Ishikawa (cell line): ENCODE results near the gene BID.

Experiments
- CEBPB ChIP-seq: IDR thresholded peaks from 2 replicates; pipeline ENCODE4 v1.6.1; 2012
- CREB1 ChIP-seq: IDR thresholded peaks from 2 replicates; pipeline ENCODE4 v1.6.1; 2012; ENCODE audit warnings: low read depth
- EGR1 ChIP-seq: IDR thresholded peaks from 2 replicates; pipeline ENCODE4 v1.6.1; 2012
- EP300 ChIP-seq: IDR thresholded peaks from 2 replicates; pipeline ENCODE4 v1.6.1; 2012; ENCODE audit warnings: borderline replicate concordance
- RAD21 ChIP-seq: IDR thresholded peaks from 2 replicates; pipeline ENCODE4 v1.6.1; 2012; ENCODE audit warnings: low read depth
- TAF1 ChIP-seq: IDR thresholded peaks from 2 replicates; pipeline ENCODE4 v1.6.1; 2012; ENCODE audit warnings: low read depth, mild to moderate bottlenecking
- TEAD4 ChIP-seq: IDR thresholded peaks from 2 replicates; pipeline ENCODE4 v1.6.1; 2012
- YY1 ChIP-seq: IDR thresholded peaks from 2 replicates; pipeline ENCODE4 v1.6.1; 2012; ENCODE audit warnings: low read depth
- TF ChIP-seq, protein P1 (sequence below): IDR thresholded peaks from 2 replicates; pipeline ENCODE4 v1.6.1; 2012; ENCODE audit warnings: low read depth, mild to moderate bottlenecking
- TF ChIP-seq, protein P2 (sequence below): IDR thresholded peaks from 2 replicates; pipeline ENCODE4 v1.6.1; 2012
- TF ChIP-seq, protein P3 (sequence below): IDR thresholded peaks from 2 replicates; pipeline ENCODE4 v1.6.1; 2012

DNA sequence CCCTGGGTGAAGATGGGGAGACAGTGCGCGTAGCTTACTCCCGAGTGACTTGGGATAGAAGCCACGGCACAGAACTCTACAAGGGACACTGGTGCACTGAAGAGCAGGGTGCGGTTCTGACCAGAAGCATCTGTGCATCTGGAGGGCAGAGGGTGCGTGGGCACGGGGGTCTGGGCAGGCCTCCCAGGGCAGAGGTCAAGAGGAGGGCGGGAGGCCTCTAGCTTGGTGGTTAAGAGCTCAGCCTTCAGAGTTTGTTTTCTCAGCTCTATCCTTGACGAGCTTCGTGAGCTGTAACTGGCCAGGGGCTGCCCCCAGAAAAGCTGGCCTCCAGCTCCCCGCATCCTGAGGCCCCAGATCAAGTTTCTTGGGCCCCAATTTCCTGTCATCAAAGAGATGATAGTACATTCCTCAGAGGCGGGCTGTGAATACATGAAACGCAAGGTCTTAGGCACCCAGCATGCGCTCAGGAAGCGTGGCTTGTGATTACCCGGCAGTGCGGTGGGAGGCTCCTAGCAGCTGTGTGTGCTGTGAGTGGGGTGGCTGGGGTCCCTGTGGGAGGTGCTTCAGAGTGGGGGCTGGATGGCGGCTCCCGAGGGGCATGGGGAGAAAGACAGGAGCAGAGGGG, 6.0 kb upstream of the BID start:
- TF ChIP-seq EP300 (no peak), EGR1 (no peak), CEBPB (no peak), RAD21 (no peak), TAF1 (no peak), YY1 (no peak), CREB1 (no peak), TEAD4 (no peak)
- TF ChIP-seq, protein P1, sequence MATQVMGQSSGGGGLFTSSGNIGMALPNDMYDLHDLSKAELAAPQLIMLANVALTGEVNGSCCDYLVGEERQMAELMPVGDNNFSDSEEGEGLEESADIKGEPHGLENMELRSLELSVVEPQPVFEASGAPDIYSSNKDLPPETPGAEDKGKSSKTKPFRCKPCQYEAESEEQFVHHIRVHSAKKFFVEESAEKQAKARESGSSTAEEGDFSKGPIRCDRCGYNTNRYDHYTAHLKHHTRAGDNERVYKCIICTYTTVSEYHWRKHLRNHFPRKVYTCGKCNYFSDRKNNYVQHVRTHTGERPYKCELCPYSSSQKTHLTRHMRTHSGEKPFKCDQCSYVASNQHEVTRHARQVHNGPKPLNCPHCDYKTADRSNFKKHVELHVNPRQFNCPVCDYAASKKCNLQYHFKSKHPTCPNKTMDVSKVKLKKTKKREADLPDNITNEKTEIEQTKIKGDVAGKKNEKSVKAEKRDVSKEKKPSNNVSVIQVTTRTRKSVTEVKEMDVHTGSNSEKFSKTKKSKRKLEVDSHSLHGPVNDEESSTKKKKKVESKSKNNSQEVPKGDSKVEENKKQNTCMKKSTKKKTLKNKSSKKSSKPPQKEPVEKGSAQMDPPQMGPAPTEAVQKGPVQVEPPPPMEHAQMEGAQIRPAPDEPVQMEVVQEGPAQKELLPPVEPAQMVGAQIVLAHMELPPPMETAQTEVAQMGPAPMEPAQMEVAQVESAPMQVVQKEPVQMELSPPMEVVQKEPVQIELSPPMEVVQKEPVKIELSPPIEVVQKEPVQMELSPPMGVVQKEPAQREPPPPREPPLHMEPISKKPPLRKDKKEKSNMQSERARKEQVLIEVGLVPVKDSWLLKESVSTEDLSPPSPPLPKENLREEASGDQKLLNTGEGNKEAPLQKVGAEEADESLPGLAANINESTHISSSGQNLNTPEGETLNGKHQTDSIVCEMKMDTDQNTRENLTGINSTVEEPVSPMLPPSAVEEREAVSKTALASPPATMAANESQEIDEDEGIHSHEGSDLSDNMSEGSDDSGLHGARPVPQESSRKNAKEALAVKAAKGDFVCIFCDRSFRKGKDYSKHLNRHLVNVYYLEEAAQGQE = no peak
- TF ChIP-seq, protein P2, sequence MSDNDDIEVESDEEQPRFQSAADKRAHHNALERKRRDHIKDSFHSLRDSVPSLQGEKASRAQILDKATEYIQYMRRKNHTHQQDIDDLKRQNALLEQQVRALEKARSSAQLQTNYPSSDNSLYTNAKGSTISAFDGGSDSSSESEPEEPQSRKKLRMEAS = no peak
- TF ChIP-seq, protein P3, sequence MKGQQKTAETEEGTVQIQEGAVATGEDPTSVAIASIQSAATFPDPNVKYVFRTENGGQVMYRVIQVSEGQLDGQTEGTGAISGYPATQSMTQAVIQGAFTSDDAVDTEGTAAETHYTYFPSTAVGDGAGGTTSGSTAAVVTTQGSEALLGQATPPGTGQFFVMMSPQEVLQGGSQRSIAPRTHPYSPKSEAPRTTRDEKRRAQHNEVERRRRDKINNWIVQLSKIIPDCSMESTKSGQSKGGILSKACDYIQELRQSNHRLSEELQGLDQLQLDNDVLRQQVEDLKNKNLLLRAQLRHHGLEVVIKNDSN = no peak
